HUES64 (cell line): ENCODE results near the gene ANKDD1A.

Source experiments
- H3K27ac ChIP-seq: 2 replicates; pipeline ENCODE4 v1.7.0; 2013; ENCODE audit warnings: low read depth, low read length, inconsistent platforms
- H3K27me3 ChIP-seq: 2 replicates; pipeline ENCODE4 v1.6.1; 2013; ENCODE audit warnings: mild to moderate bottlenecking, low read length; ENCODE audit not compliant: insufficient read depth
- H3K36me3 ChIP-seq: 2 replicates; pipeline ENCODE4 v1.6.1; 2013; ENCODE audit warnings: mild to moderate bottlenecking, low read length; ENCODE audit not compliant: insufficient read depth
- H3K4me1 ChIP-seq: 2 replicates; pipeline ENCODE4 v1.6.1; 2013; ENCODE audit warnings: mild to moderate bottlenecking, low read length, moderate library complexity; ENCODE audit not compliant: insufficient read depth
- H3K4me3 ChIP-seq: 2 replicates; pipeline ENCODE4 v1.5.1; 2013; ENCODE audit warnings: mild to moderate bottlenecking, low read length, moderate library complexity
- H3K9ac ChIP-seq: 2 replicates; pipeline ENCODE4 v1.6.1; 2013; ENCODE audit warnings: mild to moderate bottlenecking, low read depth, low read length
- H3K9me3 ChIP-seq: 2 replicates; pipeline ENCODE4 v1.6.1; 2013; ENCODE audit warnings: low read depth, low read length; ENCODE audit not compliant: insufficient read depth
- WGBS: fragments of 150-250, 120-280 bp; methylation state at CpG from one replicate; pipeline ENCODE4 v1.1.7; 2013; ENCODE audit warnings: missing lambda C conversion rate; 5-methylcytosine and 5-hydroxymethylcytosine counted together

The ANKDD1A gene

DNA sequence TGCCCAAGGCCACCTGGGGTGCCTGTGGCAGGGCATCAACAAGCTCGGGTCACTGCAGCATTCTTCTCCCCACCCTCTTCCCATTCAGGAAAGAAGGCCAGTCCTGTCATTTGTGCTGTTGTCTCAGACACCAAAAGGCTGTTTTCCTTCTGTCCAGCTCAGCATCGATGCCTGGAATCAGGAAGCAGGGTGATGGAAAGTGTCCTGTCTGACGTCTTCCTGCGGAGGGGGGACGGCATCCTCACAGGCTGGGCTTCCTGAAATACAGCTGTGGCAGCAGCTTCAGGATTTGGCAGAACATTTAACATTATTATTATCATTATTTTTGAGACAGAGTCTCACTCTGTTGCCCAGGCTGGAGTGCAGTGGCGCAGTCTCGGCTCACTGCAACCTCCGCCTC, 33.0 kb upstream of the ANKDD1A start:
- Histone ChIP-seq H3K9ac (no peak overlapping the region), H3K36me3 (no peaks in the 10 kb centered on the region), H3K9me3 (no peaks in the 10 kb centered on the region), H3K27me3 (no peaks in the 10 kb centered on the region), H3K4me3 (no peak overlapping the region), H3K27ac (no peak overlapping the region), H3K4me1 (peaks cover 26% of the 10 kb centered on the region)
- 82% methylated on average over 8 of the region's 8 CpGs for WGBS

DNA sequence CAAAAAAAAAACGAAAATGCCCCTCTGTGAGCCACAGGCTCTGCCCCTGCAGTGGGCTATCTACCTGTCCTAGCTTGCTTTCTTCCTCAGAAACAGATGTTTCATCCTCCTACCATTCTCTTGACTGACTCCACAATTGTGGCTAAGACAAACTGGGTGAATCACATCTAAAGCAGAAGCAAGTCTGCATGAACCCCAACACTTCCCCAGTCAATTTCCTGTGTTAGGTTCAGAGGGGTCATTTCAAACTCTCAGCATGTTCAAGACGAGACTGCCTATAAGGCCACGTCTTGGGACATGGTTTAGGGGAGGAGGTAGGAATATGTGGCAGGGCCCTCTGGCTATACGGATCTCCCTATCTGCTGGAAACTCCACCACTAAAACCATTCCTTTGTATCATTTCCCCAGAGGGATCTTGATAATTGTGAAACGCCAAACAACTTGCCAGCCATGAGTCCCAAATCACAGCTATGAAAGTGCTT, 28.6 kb upstream of the ANKDD1A start:
- no peaks in the 10 kb centered on the region for H3K9me3 ChIP-seq
- 79% methylated on average over 5 of the region's 5 CpGs for WGBS
- no peaks in the 10 kb centered on the region for H3K27me3 ChIP-seq
- H3K9ac ChIP-seq, result no peak overlapping the region
- peaks cover 7% of the 10 kb centered on the region; the same call in 1 of the 2 replicates for H3K4me1 ChIP-seq
- no peak overlapping the region for H3K27ac ChIP-seq
- no peak overlapping the region for H3K4me3 ChIP-seq
- H3K36me3 ChIP-seq, result no peaks in the 10 kb centered on the region

DNA sequence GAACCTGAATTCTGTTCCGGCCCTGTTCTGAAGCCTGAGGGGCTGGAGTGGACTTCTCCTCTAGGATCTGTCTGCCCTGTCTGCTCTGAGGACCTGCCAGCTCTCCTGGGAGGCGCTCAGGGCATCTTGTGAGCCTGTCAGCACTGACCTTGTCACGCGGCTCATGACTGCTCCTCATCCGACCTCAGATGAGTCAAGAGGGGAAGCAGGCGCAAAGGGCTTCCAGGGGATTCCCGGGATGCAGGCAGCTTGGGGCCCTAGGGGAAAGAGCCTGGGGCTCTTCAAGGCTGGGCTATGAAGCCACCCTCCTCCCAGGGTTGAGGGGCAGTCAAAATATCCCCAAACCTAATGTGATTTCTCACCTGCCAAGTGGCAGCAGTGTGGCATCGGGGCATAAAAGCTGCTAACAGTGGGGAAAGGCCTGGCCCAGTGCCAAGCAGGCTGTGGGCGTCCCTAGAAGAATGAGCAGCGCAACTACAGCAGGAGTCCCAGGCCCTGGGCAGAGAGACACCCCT, 27.6 kb upstream of the ANKDD1A start:
- Histone ChIP-seq H3K27me3 (no peaks in the 10 kb centered on the region), H3K4me3 (no peak overlapping the region), H3K36me3 (no peaks in the 10 kb centered on the region), H3K9me3 (no peaks in the 10 kb centered on the region), H3K4me1 (peaks cover 7% of the 10 kb centered on the region; the same call in 1 of the 2 replicates), H3K27ac (no peak overlapping the region), H3K9ac (no peak overlapping the region)
- WGBS, result 66% methylated on average over 10 of the region's 10 CpGs

DNA sequence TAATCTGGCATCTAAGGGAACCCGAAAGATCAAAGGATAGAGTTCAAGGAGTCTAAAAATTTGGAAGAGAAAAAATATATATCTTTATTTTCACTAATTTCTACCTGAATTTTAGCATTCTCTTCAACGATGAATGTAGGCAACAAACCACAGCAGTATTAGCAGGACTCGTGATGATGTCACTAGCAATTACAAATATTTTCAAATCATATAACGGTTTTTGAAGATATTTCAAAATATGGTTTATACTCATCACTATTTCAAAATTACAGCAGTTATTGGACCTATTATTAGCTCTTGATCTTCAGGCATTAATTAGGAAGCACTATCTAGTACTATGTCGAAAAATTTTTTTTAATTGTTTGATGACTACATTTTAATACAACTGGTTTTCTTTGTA, 27.0 kb upstream of the ANKDD1A start:
- Histone ChIP-seq H3K27ac (no peak overlapping the region), H3K9me3 (no peaks in the 10 kb centered on the region), H3K9ac (no peak overlapping the region), H3K27me3 (no peaks in the 10 kb centered on the region), H3K4me3 (no peak overlapping the region), H3K4me1 (peaks cover 7% of the 10 kb centered on the region; the same call in 1 of the 2 replicates), H3K36me3 (no peaks in the 10 kb centered on the region)
- WGBS, result 97% methylated on average over 2 of the region's 5 CpGs

DNA sequence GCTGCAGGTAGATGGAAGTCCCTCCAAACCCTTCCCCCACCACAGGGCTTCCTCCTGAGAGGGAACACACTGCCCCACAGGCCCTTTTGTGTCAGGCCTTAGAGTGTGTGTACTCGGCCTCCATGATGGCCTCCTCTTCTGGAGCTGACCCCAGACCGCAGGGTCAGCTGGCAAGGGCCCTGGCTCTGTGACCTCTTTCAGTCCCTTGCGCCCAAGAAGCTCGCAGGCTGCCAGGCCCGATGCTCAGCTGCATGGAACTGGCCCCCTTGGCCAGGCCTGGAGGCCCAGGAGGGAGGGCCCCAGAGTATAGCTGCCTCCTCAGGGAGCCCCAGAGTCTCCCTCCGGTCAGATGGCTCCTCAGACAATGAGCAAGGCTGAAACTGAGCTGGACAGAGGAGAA, 23.4 kb upstream of the ANKDD1A start:
- Histone ChIP-seq H3K27ac (no peak overlapping the region), H3K4me1 (0 out of 2 replicates have a peak, but pooled peaks cover 5% of the 10 kb centered on the region), H3K27me3 (no peaks in the 10 kb centered on the region), H3K4me3 (no peak overlapping the region), H3K9me3 (no peaks in the 10 kb centered on the region), H3K9ac (no peak overlapping the region), H3K36me3 (no peaks in the 10 kb centered on the region)
- WGBS, result 93% methylated on average over 6 of the region's 6 CpGs

DNA sequence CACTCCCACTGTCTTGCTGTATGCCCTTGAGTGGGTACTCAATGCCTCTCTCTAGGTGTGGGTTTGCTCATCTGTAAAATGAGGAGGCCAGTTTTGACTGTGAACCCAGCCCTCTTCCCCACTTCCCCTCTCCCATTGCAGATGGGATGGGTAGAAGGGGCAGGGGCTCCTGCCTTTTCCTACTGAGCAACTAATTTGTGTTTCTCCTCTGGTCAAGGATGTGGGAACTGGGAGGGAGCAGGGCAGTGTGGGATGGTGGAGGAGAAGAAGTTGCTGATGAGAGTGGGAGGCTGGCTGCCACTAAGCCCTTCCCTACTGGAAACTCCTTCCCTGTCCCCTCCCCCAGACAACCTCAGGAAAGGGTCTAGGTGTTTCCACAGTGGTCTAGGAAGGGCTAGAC, 20.1 kb upstream of the ANKDD1A start:
- Histone ChIP-seq H3K27me3 (no peaks in the 10 kb centered on the region), H3K9ac (no peak overlapping the region), H3K4me1 (peaks cover 20% of the 10 kb centered on the region), H3K27ac (no peak overlapping the region), H3K36me3 (no peaks in the 10 kb centered on the region), H3K4me3 (no peak overlapping the region), H3K9me3 (no peaks in the 10 kb centered on the region)

DNA sequence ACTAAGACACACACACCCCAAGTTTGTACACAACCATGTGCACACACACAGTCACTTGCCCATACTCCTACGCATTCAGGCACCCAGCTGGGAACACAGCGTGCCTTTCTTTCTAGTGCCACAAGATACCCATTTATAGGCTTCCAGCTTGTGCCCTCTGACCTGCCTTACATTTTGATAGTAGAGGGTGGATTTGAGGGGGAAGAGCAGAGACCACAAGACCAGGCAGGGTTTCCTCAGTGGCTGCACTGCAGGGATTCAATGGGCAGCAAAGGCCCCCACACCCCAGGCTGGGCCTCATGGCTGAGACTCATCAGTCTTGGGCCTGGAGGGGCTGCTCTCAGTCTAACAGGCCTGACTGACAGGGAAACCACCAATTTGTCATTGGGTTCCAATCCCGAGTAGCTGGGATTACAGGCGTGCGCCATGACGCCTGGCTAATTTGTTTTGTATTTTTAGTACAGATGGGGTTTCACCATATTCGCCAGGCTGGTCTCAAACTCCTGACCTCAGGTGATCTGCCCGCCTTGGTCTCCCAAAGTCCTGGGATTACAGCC, 18.8 kb upstream of the ANKDD1A start:
- 91% methylated on average over 8 of the region's 8 CpGs for WGBS
- no peaks in the 10 kb centered on the region for H3K9me3 ChIP-seq
- no peak overlapping the region for H3K4me3 ChIP-seq

DNA sequence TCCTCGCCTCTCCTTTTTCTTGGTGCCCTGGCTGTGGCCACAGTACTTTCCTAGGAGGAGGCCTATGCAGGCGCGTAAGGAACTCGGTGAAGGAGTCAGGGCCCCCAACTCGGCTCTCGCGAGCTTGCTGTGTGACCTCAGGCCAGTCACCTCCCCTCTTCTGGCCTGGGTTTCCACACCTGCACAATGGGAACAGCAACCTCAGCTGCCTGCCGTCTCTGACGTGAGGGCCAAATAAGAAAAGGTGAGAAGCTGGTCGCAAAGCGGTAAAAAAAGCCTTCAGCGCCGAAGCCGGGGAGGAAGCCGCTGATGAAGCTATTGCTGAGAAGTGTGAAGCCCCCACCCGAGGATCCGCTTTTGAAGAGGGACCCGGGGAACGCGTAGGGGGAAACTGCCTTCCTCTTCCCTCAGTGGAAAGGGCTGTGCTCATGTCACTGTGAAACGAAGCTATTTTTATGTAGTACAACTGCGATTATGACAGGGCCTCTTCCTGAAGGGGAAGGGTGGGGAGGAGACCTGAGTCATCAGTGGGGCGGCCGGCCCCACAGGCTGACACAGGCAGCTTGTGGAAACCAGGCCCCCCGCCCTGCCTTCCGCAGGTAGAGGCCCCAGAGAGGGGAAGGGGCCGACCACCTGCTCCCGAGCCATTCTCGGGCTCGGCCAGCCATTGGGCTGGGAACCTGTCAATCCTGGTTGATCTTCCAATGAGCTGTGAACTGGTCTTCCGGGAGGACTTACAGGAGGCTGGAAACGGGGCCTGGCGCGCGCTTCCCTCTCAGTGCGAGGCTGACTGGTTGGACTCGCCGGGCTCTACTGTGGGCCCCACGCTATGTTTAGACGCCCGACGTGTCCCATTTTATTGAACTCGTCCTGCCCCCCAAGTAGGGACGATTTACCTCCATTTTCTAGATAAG, 18.0 kb upstream of the ANKDD1A start:
- Histone ChIP-seq H3K9me3 (no peaks in the 10 kb centered on the region), H3K36me3 (no peaks in the 10 kb centered on the region), H3K27ac (peak overlapping the region; percentile 81; the same call in 1 of the 2 replicates), H3K27me3 (no peaks in the 10 kb centered on the region), H3K9ac (peak overlapping the region; percentile 50; the same call in 1 of the 2 replicates), H3K4me3 (peak overlapping the region; percentile 61), H3K4me1 (peaks cover 20% of the 10 kb centered on the region)
- WGBS, result 36% methylated on average over 44 of the region's 44 CpGs

More for the DNA sequence above, 18.8 kb upstream of the ANKDD1A start:
- Histone ChIP-seq H3K27me3 (no peaks in the 10 kb centered on the region), H3K4me1 (peaks cover 20% of the 10 kb centered on the region), H3K36me3 (no peaks in the 10 kb centered on the region), H3K9ac (no peak overlapping the region), H3K27ac (no peak overlapping the region)

DNA sequence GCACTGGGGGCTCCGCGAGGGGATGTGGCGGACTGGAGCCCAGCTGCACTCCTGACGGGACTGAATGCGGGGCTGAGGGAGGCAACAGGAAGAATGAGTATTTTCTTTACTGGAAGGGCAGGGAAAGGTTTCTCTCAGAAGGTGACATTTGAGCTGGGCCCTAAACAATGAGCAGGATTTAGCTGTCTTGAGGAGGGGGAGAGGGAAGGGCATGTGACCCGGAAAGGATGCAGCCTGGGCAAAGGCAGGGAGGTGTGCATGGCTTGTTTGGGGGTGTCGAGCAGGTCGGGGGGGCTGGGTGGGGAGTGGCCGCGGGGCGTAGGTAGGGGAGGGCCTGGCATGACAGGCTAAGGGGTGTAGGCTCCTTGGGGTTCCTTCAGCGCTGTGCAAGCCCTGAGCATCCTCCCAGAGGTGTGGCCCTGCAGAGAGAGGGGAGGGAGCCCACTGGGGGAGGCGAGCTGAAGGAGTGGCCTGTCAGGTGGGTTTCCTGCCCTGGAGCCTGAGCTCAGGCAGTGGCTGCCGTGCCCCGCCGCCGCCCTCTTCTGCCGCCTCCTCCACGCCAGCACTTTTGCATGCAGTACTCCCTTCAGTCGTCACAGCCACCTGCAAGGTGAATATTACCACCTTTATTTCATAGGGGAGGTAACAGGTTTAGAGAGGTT, 17.2 kb upstream of the ANKDD1A start:
- whole genome bisulfite sequencing, result 21% methylated on average over 20 of the region's 20 CpGs
- no peaks in the 10 kb centered on the region for H3K9me3 ChIP-seq
- peak overlapping the region; percentile 81; the same call in 1 of the 2 replicates for H3K27ac ChIP-seq
- H3K27me3 ChIP-seq, result no peaks in the 10 kb centered on the region
- H3K4me1 ChIP-seq, result peaks cover 20% of the 10 kb centered on the region
- H3K9ac ChIP-seq, result peak overlapping the region; percentile 50; the same call in 1 of the 2 replicates
- H3K36me3 ChIP-seq, result no peaks in the 10 kb centered on the region
- peak overlapping the region; percentile 61 for H3K4me3 ChIP-seq

DNA sequence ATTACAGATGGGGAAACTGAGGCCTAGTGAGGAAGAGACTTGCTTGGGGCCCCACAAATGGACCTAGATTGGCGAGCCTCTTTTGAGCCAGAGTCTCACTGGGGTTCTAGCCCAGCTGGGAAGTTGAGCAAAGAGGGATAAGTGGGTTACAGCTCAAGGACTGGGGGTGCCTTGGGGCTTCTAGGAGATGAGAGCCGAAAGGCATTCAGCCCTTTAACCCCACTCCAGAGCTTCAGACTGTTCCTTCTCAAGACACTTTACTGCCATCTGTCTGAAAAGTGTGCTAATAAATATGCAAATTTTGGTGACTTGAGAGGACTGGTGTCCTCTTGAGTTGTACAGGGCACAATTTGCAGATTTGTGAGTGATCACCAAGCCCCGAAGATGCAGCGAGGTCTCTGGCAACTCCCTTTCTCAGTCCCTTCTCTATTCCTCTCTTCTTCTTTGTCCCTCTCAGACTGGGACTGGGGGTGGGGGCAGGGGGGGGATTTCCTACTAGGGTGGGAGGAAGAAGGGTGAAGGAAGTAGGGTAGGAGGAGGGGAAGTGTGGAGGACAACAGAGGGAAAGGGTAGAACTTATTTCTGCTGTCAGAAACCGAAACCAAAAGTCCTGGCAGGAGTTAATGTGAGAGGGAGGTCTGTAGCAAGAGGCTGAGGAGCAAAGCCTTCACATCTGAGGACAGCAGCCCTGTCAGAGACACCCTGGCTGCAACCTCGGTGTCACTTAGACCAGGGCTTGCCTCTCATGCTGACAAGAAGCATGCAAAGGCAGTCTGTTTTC, 16.2 kb upstream of the ANKDD1A start:
- H3K27me3 ChIP-seq, result no peaks in the 10 kb centered on the region
- no peak overlapping the region for H3K9ac ChIP-seq
- WGBS, result 85% methylated on average over 4 of the region's 6 CpGs
- no peaks in the 10 kb centered on the region for H3K36me3 ChIP-seq
- no peak overlapping the region for H3K4me3 ChIP-seq
- H3K9me3 ChIP-seq, result peaks cover 2% of the 10 kb centered on the region; the same call in 1 of the 2 replicates
- peaks cover 20% of the 10 kb centered on the region for H3K4me1 ChIP-seq
- no peak overlapping the region for H3K27ac ChIP-seq
